PC-9 (cell line): ENCODE measurements around the gene STXBP2. TPM values are rescaled to one million over a fixed set of nuclear protein-coding genes. Genes with fewer than 3 reads are reported as not detected.

ENCODE experiments used
- BruUV-seq: library from RNA; stranded (reverse); fragments of 400-500 nt; replicated peaks from 2 replicates; lab custom pipeline; 2021; lab: Mats Ljungman, UMichigan
- CTCF ChIA-PET: fragments of 300-600 bp; sonication (Branson Sonifier 250); formaldehyde crosslinking; loops from one replicate; lab custom pipeline; 2022; ENCODE audit warnings: antibody characterized with exemption; lab: Charles Lee
- POLR2A ChIA-PET: fragments of 300-600 bp; sonication (Branson Sonifier 250); formaldehyde crosslinking; loops from one replicate; lab custom pipeline; 2022; ENCODE audit warnings: antibody characterized with exemption; ENCODE audit not compliant: unreplicated experiment; lab: Charles Lee
- DNase-seq, 2 experiments: peaks; one replicate each; pipeline versions ENCODE4 v3.0.0 to v3.0.0-alpha.2; 2015 to 2022; ENCODE audit warnings: mixed read lengths in 1 of 2
- H2AFZ ChIP-seq: fragments of 200-600 bp; sonication (generic); 2 replicates; pipeline ENCODE4 v1.8.1; 2017; ENCODE audit warnings: antibody characterized with exemption
- H3F3A ChIP-seq: fragments of 200-600 bp; sonication (generic); 2 replicates; pipeline ENCODE4 v1.8.1; 2017; ENCODE audit warnings: antibody characterized with exemption, mild to moderate bottlenecking, low read depth; ENCODE audit not compliant: insufficient read depth
- H3K27ac ChIP-seq: fragments of 200-600 bp; sonication (generic); 2 replicates; pipeline ENCODE4 v1.6.1; 2016; ENCODE audit warnings: mixed run types
- H3K27me3 ChIP-seq: fragments of 200-600 bp; sonication (generic); 2 replicates; pipeline ENCODE4 v1.6.1; 2016; ENCODE audit warnings: low read depth, mixed run types; ENCODE audit not compliant: insufficient read depth
- H3K36me3 ChIP-seq: fragments of 200-600 bp; sonication (generic); 2 replicates; pipeline ENCODE4 v1.6.1; 2016; ENCODE audit warnings: low read depth, mixed run types
- H3K4me1 ChIP-seq: fragments of 200-600 bp; sonication (generic); replicated peaks from 2 replicates; pipeline ENCODE4 v1.6.1; 2016; ENCODE audit warnings: mixed run types; ENCODE audit not compliant: insufficient read depth
- H3K4me2 ChIP-seq: fragments of 200-600 bp; sonication (generic); 2 replicates; pipeline ENCODE4 v1.6.1; 2017; ENCODE audit warnings: mixed run types
- H3K4me3 ChIP-seq: fragments of 200-600 bp; sonication (generic); 2 replicates; pipeline ENCODE4 v1.6.1; 2016; ENCODE audit warnings: mixed run types
- H3K79me2 ChIP-seq: fragments of 200-600 bp; sonication (generic); 2 replicates; pipeline ENCODE4 v1.6.1; 2017; ENCODE audit warnings: low read depth, mixed run types
- H3K9me2 ChIP-seq: fragments of 200-600 bp; sonication (generic); 2 replicates; pipeline ENCODE4 v1.8.1; 2017; ENCODE audit warnings: mild to moderate bottlenecking; ENCODE audit not compliant: insufficient read depth
- H3K9me3 ChIP-seq: fragments of 200-600 bp; sonication (generic); 2 replicates; pipeline ENCODE4 v1.8.1; 2016; ENCODE audit warnings: low read depth; ENCODE audit not compliant: insufficient read depth
- H4K20me1 ChIP-seq: fragments of 200-600 bp; sonication (generic); 2 replicates; pipeline ENCODE4 v1.8.1; 2017; ENCODE audit not compliant: insufficient read depth
- CTCF ChIP-seq: fragments of 200-600 bp; sonication (generic); conservative IDR thresholded peaks from 2 replicates; pipeline ENCODE4 v1.6.1; 2017; ENCODE audit warnings: mixed run types, antibody characterized with exemption, mild to moderate bottlenecking, moderate library complexity
- EZH2 ChIP-seq: fragments of 200-600 bp; sonication (generic); IDR thresholded peaks from 2 replicates; pipeline ENCODE4 v1.8.0; 2017; ENCODE audit warnings: antibody characterized with exemption, low read depth
- intact Hi-C: fragments of 100-400 bp; cut with micrococcal nuclease; formaldehyde crosslinking; loops from one replicate; pipeline ENCODE4 v1.10.0; 2022; ENCODE audit not compliant: unreplicated experiment
- total RNA-seq: library from RNA; stranded (reverse); gene quantifications from 2 replicates; pipeline ENCODE4 v1.2.3, GENCODE V29; 2021

Gene STXBP2
- total RNA-seq, 1 experiment from 2014 or later, result 148 TPM

DNA sequence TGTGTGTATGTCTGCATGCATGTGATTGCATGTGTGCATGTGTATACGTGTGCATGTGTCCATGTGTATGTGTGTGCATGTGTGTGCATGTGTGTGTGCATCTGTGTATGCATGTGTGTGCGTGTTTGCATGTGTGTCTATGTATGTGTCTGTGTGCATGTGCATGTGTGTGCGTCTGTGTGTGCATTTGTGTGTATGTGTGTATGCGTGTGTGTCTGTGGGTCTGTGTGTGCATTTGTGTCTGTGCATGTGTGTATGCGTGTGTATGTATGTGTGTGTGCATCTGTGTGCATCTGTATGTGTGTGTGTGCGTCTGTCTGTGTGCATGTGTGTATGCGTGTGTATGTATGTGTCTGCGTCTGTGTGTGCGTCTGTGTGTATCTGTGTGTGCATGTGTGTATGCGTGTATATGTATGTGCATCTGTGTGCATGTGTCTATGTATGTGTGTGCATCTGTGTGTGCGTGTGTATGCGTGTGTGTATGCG is 3.0 kb downstream of the STXBP2 start:
- no peaks in the 10 kb centered on the region for H3K36me3 ChIP-seq
- no peaks in the 10 kb centered on the region for H3K27me3 ChIP-seq
- intact Hi-C loops, result no loop called here
- H3K4me3 ChIP-seq, result no peak overlapping the region
- H3F3A ChIP-seq, result peaks cover 49% of the 10 kb centered on the region
- no peak for DNase-seq
- peaks cover 11% of the 10 kb centered on the region; the same call in 1 of the 2 replicates for H3K4me1 ChIP-seq
- no peak overlapping the region for H3K4me2 ChIP-seq
- peaks cover 13% of the 10 kb centered on the region for H4K20me1 ChIP-seq
- peaks cover 30% of the 10 kb centered on the region for H3K79me2 ChIP-seq
- CTCF ChIA-PET, result no interaction called here
- POLR2A ChIA-PET, result no interaction called here
- no TSS peak for BruUV-seq
- no peak overlapping the region for H3K27ac ChIP-seq
- H2AFZ ChIP-seq, result no peak overlapping the region
- TF ChIP-seq EZH2 (no peak), CTCF (no peak)
- no peaks in the 10 kb centered on the region for H3K9me2 ChIP-seq
- H3K9me3 ChIP-seq, result no peaks in the 10 kb centered on the region; the same call in 1 of the 2 replicates

DNA sequence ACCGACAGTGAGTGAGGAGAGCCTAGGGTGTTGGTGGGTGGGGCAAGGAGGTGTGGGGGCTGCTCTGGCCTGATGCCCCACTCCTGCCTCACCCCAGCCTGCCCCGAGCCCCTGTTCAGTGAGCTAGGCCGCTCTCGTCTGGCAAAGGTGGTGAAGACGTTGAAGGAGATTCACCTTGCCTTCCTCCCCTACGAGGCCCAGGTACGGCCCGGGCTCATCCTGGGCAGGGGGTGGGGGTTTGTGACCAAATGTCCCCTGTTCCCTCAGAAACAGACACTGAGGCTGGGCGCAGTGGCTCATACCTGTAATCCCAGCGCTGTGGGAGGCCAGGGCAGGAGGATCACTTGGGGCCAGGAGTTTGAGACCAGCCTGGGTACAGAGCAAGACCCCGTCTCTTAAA is 3.9 kb downstream of the STXBP2 start:
- Histone ChIP-seq H3K9me2 (no peaks in the 10 kb centered on the region), H3K4me2 (no peak overlapping the region), H3F3A (peaks cover 42% of the 10 kb centered on the region), H4K20me1 (peaks cover 13% of the 10 kb centered on the region), H3K9me3 (no peaks in the 10 kb centered on the region; the same call in 1 of the 2 replicates), H2AFZ (no peak overlapping the region), H3K36me3 (no peaks in the 10 kb centered on the region), H3K79me2 (peaks cover 30% of the 10 kb centered on the region), H3K4me3 (no peak overlapping the region), H3K4me1 (peaks cover 11% of the 10 kb centered on the region; the same call in 1 of the 2 replicates), H3K27ac (no peak overlapping the region), H3K27me3 (no peaks in the 10 kb centered on the region)
- TF ChIP-seq CTCF, result no peak
- TF ChIP-seq EZH2, result no peak
- DNase-seq, result no peak
- intact Hi-C loops, result no loop called here
- ChIA-PET CTCF (no interaction called here), POLR2A (no interaction called here)
- no TSS peak for BruUV-seq

DNA sequence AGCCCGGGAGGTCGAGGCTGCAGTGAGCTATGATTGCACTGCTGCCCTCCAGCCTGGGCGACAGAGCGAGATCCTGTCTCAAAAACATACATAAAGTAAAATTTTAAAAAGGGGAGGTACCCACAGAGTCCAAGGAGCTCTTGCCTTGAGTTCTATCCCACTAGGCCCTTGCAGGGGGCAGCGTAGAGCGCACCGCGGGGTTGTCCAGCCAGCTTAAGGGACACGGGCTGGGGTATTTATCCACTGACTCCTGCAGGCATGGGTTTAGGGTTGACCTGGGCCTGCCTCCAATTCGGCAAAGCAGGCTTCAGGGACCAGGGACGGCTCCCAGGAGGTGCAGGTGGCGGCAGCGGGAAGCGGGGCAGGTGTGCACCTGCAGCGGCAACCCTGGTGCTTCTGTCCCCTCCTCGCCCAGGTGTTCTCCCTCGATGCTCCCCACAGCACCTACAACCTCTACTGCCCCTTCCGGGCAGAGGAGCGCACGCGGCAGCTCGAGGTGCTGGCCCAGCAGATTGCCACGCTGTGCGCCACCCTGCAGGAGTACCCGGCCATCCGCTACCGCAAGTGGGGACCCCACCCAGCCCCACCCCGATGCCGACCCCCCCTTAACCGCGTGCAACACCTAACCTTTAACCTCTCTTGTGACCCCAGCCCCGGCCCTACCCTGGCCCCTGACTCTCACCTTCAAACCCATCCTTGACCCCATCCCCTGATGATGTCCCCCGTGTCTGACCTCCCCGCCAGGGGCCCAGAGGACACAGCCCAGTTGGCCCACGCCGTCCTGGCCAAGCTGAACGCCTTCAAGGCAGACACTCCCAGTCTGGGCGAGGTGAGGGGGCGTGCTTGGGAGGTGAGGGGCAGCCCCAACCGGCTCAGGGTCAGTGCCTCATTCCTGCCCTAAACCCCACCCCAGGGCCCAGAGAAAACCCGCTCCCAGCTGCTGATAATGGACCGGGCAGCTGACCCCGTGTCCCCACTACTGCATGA is 4.7 kb downstream of the STXBP2 start:
- Histone ChIP-seq H3F3A (peaks cover 41% of the 10 kb centered on the region), H3K4me3 (no peak overlapping the region), H3K79me2 (peaks cover 30% of the 10 kb centered on the region), H3K4me2 (no peak overlapping the region), H3K9me2 (no peaks in the 10 kb centered on the region), H3K9me3 (no peaks in the 10 kb centered on the region; the same call in 1 of the 2 replicates), H4K20me1 (peaks cover 13% of the 10 kb centered on the region), H3K36me3 (no peaks in the 10 kb centered on the region), H3K4me1 (peaks cover 10% of the 10 kb centered on the region; the same call in 1 of the 2 replicates), H3K27me3 (no peaks in the 10 kb centered on the region), H3K27ac (no peak overlapping the region), H2AFZ (no peak overlapping the region)
- DNase-seq, result no peak
- ChIA-PET POLR2A (no interaction called here), CTCF (no interaction called here)
- BruUV-seq, result no TSS peak
- TF ChIP-seq CTCF (no peak; the same call in 1 of the 2 replicates), EZH2 (no peak)
- intact Hi-C loops, result no loop called here
